RCC 7860 (cell line): ENCODE results near the gene BCL6.
"Not testable (repeated sequence)": the region's sequence is repeated elsewhere in the genome, so short reads cannot be mapped to it uniquely, and the experiment has no call there.

Experiments
- DNase-seq: peaks from one replicate; pipeline ENCODE4 v3.0.0-alpha.2; 2015; ENCODE audit warnings: low spot score
- FAIRE-seq: peaks from 2 replicates; lab custom pipeline; 2012; peaks lifted over from hg19 to GRCh38; lab: Jason Lieb, UNC

Gene BCL6

GRCh38 chr3:187684880-187685279 lies 60.4 kb downstream of the BCL6 start:
- DNase-seq: peak; percentile 54
- FAIRE-seq: peak; percentile 88

GRCh38 chr3:187684444-187684843 lies 60.8 kb downstream of the BCL6 start:
- FAIRE-seq (no peak), DNase-seq (no peak)

GRCh38 chr3:187681756-187682155 lies 63.5 kb downstream of the BCL6 start:
- not testable (repeated sequence) for FAIRE-seq, DNase-seq

- FAIRE-seq (no peak), DNase-seq (peak; percentile 54)
Measured at GRCh38 chr3:187679638-187680396, 65.5 kb downstream of the BCL6 start.

GRCh38 chr3:187678726-187679268 lies 66.5 kb downstream of the BCL6 start:
- FAIRE-seq (peak; percentile 25), DNase-seq (peak; percentile 46)

- FAIRE-seq (peak; percentile 11), DNase-seq (no peak)
Measured at GRCh38 chr3:187677604-187678003, 67.7 kb downstream of the BCL6 start.

- DNase-seq (peak; percentile 18), FAIRE-seq (no peak)
Measured at GRCh38 chr3:187673012-187673411, 72.3 kb downstream of the BCL6 start.
